ENCODE data around the gene DNLZ.

GRCh38 chr9:136343121-136343883 lies 20.2 kb downstream of the DNLZ start:
- TF ChIP-seq EZH2phosphoT487 (IDR thresholded peaks at IDR 0.05; ENCODE audit: borderline replicate concordance, low read length) (no peak), CTCF (IDR thresholded peaks at IDR 0.05; ENCODE audit: low read depth, low read length, poor library complexity, severe bottlenecking) (no peak)
